ENCODE results near the gene PTGDS. TPM values are rescaled to one million over a fixed set of nuclear protein-coding genes. Genes with fewer than 3 reads are reported as not detected.
A peak's percentile ranks its signal among the peaks of the same experiment; 100 is the strongest.

Gene PTGDS
- total RNA-seq, 1 donor from 2014 or later, result 3.8 TPM

DNA sequence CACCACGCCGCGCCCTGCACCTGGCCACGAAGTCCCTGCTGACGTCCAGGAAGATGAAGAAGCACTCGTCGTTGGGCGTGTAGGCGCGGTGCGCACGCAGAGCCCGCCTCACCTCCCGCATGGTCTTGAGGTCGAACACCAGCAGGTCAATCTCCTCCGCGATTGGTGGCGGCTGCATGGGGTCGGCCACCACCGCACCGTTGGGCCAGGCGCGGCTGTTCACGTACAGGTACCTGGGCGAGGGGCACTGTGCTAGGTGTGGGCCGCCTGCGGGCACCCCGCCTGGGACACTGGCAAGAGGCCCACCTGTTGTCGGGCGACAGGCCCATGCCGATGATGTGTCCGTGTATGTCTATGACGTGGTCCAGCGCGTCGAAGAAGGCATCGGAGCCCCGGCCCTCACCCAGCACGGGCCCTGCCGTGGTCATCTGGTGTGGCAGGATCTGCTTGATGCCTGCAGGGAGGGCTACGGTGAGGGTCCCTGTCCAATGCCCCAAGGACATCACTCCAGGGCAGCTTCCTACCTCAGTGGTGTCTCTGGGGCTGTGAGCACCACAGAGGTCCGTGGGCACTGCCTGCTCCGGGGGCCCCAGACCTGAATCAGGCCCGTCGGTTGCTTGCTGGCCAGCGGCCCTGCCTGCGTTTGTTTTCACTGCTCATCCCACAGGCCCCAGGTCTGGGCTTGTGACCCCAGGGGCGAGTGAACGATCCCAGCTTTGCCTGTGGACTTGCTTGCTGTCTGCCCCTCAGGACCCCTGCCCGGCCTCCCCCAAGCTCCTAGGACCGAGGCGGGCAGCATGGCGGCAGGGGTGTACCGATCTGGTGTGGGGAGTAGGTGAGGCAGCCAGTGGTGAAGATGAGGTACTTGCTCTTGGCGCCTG is 35.8 kb upstream of the PTGDS start:
- TF ChIP-seq, protein P1, sequence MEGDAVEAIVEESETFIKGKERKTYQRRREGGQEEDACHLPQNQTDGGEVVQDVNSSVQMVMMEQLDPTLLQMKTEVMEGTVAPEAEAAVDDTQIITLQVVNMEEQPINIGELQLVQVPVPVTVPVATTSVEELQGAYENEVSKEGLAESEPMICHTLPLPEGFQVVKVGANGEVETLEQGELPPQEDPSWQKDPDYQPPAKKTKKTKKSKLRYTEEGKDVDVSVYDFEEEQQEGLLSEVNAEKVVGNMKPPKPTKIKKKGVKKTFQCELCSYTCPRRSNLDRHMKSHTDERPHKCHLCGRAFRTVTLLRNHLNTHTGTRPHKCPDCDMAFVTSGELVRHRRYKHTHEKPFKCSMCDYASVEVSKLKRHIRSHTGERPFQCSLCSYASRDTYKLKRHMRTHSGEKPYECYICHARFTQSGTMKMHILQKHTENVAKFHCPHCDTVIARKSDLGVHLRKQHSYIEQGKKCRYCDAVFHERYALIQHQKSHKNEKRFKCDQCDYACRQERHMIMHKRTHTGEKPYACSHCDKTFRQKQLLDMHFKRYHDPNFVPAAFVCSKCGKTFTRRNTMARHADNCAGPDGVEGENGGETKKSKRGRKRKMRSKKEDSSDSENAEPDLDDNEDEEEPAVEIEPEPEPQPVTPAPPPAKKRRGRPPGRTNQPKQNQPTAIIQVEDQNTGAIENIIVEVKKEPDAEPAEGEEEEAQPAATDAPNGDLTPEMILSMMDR (IDR thresholded peaks at IDR 0.05; ENCODE audit: insufficient read depth, low read length, poor library complexity, severe bottlenecking), result no peak
- Histone ChIP-seq H3K27me3 (ENCODE audit: control insufficient read depth, insufficient read depth, low read length) (no peaks in the 10 kb centered on the region), H3K36me3 (ENCODE audit: control insufficient read depth, insufficient read depth, low read length) (peaks cover 1% of the 10 kb centered on the region), H3K4me3 (ENCODE audit: low read depth, low read length) (no peak overlapping the region)
- DNase-seq (ENCODE audit: low read depth), result no peak

DNA sequence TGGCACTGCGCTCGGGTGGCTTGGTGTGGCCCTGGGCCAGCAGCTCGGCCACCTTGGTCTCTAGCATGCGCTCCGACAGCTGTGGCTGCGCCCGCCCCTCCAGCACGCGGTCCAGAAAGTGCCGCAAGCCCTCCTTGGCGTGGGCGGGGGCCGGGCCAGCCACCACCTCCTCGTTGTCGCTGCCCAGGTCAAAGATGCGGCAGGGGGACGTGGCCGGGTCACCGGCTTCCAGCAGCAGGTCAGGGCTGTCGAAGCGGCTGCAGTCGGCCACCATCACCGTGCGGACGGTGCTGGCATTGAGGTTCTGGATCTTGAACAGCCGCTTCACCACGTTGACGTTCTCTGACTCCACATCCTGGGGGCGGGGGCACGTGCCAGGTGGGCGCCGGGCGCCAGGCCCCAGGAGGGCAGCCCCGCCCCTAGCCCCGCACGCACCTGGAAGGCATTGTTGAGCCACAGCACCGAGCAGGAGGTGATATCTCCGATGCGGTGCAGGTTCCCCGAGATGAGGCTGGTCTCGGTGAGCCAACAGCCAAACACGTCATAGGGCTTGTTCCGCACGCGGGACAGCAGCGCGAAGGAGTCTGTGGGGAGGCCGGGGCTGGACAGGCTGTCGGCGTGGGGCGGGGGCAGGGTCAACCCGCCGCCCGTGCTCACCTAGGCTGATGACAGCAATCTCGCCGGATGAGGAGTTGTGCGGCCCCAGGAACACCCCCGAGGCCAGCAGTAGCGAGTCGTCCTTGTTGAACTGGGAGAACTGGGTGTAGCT is 35.0 kb upstream of the PTGDS start:
- TF ChIP-seq, protein P1 (IDR thresholded peaks at IDR 0.05; ENCODE audit: insufficient read depth, low read length, poor library complexity, severe bottlenecking), result no peak
- H3K36me3 ChIP-seq (ENCODE audit: control insufficient read depth, insufficient read depth, low read length), result peaks cover 1% of the 10 kb centered on the region
- no peak overlapping the region for H3K4me3 ChIP-seq (ENCODE audit: low read depth, low read length)
- DNase-seq (ENCODE audit: low read depth), result no peak
- H3K27me3 ChIP-seq (ENCODE audit: control insufficient read depth, insufficient read depth, low read length), result no peaks in the 10 kb centered on the region

DNA sequence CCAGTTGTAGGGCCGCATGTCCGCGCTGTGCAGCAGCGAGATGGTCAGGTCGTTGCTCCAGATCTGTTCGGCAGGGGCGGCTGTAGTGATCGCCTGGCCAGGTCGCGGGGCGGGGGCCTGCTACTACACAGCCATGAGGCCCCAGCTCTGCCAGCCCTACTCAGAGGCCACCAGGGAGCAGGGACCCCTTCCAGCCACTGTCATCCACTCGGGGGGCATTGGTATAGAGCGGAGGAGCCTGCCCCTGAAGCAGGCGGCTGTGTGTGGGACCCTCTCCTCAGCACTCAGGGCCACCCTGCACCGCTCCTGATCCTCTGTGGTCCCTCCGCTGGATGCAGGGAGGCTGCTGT is 34.4 kb upstream of the PTGDS start:
- TF ChIP-seq, protein P1 (IDR thresholded peaks at IDR 0.05; ENCODE audit: insufficient read depth, low read length, poor library complexity, severe bottlenecking), result no peak
- Histone ChIP-seq H3K4me3 (ENCODE audit: low read depth, low read length) (peak overlapping the region; percentile 92), H3K27me3 (ENCODE audit: control insufficient read depth, insufficient read depth, low read length) (no peaks in the 10 kb centered on the region), H3K36me3 (ENCODE audit: control insufficient read depth, insufficient read depth, low read length) (peaks cover 1% of the 10 kb centered on the region)
- no peak for DNase-seq (ENCODE audit: low read depth)

DNA sequence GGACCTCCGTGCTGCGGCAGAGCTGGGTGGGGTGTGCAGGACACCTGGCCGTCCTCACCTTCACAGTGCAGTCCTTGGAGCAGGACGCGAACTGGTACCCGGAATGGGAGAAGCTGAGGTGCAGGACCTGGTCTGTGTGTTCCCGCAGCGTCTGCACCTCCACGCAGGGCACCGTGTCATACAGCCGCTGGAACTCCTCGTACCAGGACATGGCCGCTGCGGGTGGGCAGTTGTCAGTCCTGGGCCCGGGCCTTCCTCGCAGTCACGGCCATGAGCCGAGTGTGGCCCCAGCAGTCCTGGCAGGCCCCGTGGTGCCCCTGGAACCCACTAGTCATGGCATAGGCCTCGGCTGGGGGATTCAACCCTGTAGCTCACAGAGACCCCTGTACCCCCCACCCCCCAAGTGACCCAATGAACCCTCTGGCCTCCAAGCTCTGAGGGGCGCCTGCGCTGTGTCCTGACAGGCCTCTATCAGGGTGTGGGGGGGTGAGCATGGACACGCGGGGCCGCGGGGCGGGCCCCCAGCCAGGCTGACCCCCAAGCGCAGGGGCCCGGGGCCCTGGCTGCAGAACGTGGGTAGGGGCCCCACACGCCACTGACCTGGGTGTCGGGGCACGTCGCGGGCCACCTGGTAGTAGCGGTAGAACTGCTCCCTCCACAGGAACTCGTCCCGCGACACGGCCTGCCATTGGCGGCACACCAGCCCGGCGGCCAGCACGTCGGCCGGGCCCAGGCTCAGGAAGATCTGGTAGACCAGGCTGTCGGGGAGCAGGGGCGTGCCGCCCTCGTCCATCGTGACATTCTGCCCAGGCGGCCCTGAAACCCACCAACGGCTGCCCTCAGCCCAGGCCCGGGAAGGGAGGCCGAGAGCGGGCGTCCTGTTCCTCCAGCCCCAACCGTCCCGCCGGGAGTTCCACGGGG is 33.8 kb upstream of the PTGDS start:
- TF ChIP-seq, protein P1 (IDR thresholded peaks at IDR 0.05; ENCODE audit: insufficient read depth, low read length, poor library complexity, severe bottlenecking), result no peak
- H3K27me3 ChIP-seq (ENCODE audit: control insufficient read depth, insufficient read depth, low read length), result no peaks in the 10 kb centered on the region
- peak overlapping the region; percentile 92 for H3K4me3 ChIP-seq (ENCODE audit: low read depth, low read length)
- no peak for DNase-seq (ENCODE audit: low read depth)
- H3K36me3 ChIP-seq (ENCODE audit: control insufficient read depth, insufficient read depth, low read length), result peaks cover 1% of the 10 kb centered on the region

DNA sequence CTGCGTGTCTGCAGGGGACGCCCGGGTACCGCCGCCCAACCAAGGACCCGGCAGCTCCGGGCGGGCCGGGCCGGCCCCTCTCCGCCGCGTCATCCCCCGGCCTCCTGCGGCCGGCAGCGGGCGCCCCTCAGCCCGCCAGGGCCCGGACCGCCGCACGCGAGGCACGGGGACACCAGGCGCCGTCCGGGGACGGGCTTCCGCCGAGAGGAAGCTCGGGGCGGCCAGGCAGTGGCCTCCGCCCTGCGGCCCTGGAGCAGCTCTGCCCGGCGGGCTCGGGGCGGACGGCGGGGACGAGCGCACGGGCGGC is 33.1 kb upstream of the PTGDS start:
- Histone ChIP-seq H3K27me3 (ENCODE audit: control insufficient read depth, insufficient read depth, low read length) (no peaks in the 10 kb centered on the region), H3K36me3 (ENCODE audit: control insufficient read depth, insufficient read depth, low read length) (peaks cover 1% of the 10 kb centered on the region), H3K4me3 (ENCODE audit: low read depth, low read length) (peak overlapping the region; percentile 92)
- no peak for DNase-seq (ENCODE audit: low read depth)
- TF ChIP-seq, protein P1 (IDR thresholded peaks at IDR 0.05; ENCODE audit: insufficient read depth, low read length, poor library complexity, severe bottlenecking), result no peak
